GM12878 (cell line): ENCODE measurements around the gene CLEC16A.

Experiments
- CTCF ChIP-seq, 3 experiments: IDR thresholded peaks in 2 of 3; conservative IDR thresholded peaks in 1 of 3; 2 replicates each; pipeline ENCODE4 v1.5.1; 2011; ENCODE audit warnings: low read depth in 3 of 3, low read length in 3 of 3, mild to moderate bottlenecking in 3 of 3, control low read depth in 2 of 3, moderate library complexity in 2 of 3, inconsistent platforms in 1 of 3, mixed read lengths in 1 of 3; ENCODE audit not compliant: control insufficient read depth in 2 of 3, insufficient read depth in 1 of 3; ENCODE audit errors: extremely low read depth in 1 of 3
- E4F1 ChIP-seq: fragments of 450-650 bp; IDR thresholded peaks from 2 replicates; pipeline ENCODE4 v1.6.1; 2018; ENCODE audit warnings: borderline replicate concordance, mild to moderate bottlenecking; ENCODE audit not compliant: partially characterized antibody
- NFIC ChIP-seq: IDR thresholded peaks from 2 replicates; pipeline ENCODE4 v1.6.1; 2012; ENCODE audit warnings: low read depth, mild to moderate bottlenecking, inconsistent platforms, low read length, moderate library complexity

GRCh38 chr16:11169641-11170040 is 225.3 kb downstream of the CLEC16A start:
- TF ChIP-seq E4F1 (no peak), NFIC (no peak), CTCF (IDR thresholded peaks at IDR 0.05 in 2 of 3, conservative IDR thresholded peaks at IDR 0.05 in 1 of 3; ENCODE audit: control insufficient read depth in 2 of 3, extremely low read depth in 1 of 3, insufficient read depth in 1 of 3, low read depth in 3 of 3, low read length in 3 of 3) (no peak)
